Endothelial cell of umbilical vein (primary cell): ENCODE results near the gene SLC25A38. TPM values are rescaled to one million over a fixed set of nuclear protein-coding genes. Genes with fewer than 3 reads are reported as not detected.

Source experiments
- BruUV-seq: library from RNA; stranded (reverse); fragments of 400-500 nt; replicated peaks from 2 replicates; lab custom pipeline; 2021; lab: Mats Ljungman, UMichigan
- CTCF ChIA-PET: fragments of 300-600, 350-600 bp; sonication (Branson Sonifier 250); formaldehyde crosslinking; loops from one replicate; lab custom pipeline; 2021; ENCODE audit warnings: antibody characterized with exemption, inconsistent platforms; lab: Charles Lee
- POLR2A ChIA-PET: fragments of 300-600, 350-600 bp; sonication (Branson Sonifier 250); formaldehyde crosslinking; loops from one replicate; lab custom pipeline; 2021; ENCODE audit warnings: antibody characterized with exemption, inconsistent platforms; lab: Charles Lee
- DNase-seq: peaks from one replicate; pipeline ENCODE4 v3.0.0-alpha.2; 2011; ENCODE audit warnings: low read depth, low spot score
- FAIRE-seq: peaks from 2 replicates; lab custom pipeline; 2011; peaks lifted over from hg19 to GRCh38; lab: Jason Lieb, UNC
- H2AFZ ChIP-seq: 2 replicates; pipeline ENCODE4 v1.6.0; 2012; ENCODE audit warnings: low read depth, low read length, control low read depth, inconsistent platforms
- H3K27ac ChIP-seq: 2 replicates; pipeline ENCODE4 v1.5.1; 2011; ENCODE audit warnings: low read depth, mild to moderate bottlenecking, control low read depth, low read length, moderate library complexity; ENCODE audit not compliant: insufficient read depth
- H3K27me3 ChIP-seq, 2 experiments: 2 replicates each; pipeline versions ENCODE4 v1.6.0 to v1.6.1; 2011; ENCODE audit warnings: low read length in 2 of 2, mixed read lengths in 1 of 2; ENCODE audit not compliant: control insufficient read depth in 2 of 2, insufficient read depth in 2 of 2
- H3K36me3 ChIP-seq, 2 experiments: 2 replicates in 1 of 2; 3 replicates in 1 of 2; pipeline ENCODE4 v1.5.1; 2011; ENCODE audit warnings: low read length in 2 of 2, mild to moderate bottlenecking in 1 of 2, moderate library complexity in 1 of 2; ENCODE audit not compliant: control insufficient read depth in 2 of 2, insufficient read depth in 2 of 2; ENCODE audit errors: extremely low read depth in 1 of 2
- H3K4me1 ChIP-seq: 3 replicates; pipeline ENCODE4 v1.5.1; 2011; ENCODE audit warnings: mild to moderate bottlenecking, low read length; ENCODE audit not compliant: control insufficient read depth, insufficient read depth; ENCODE audit errors: extremely low read depth
- H3K4me2 ChIP-seq: 2 replicates; pipeline ENCODE4 v1.6.1; 2011; ENCODE audit warnings: low read length, control low read depth, mixed read lengths; ENCODE audit not compliant: insufficient read depth
- H3K4me3 ChIP-seq, 3 experiments: fragments of 200-600 bp in 1 of 3; sonication (generic), shearing (Covaris generic) in 1 of 3; replicated peaks in 1 of 3; 2 replicates each; pipeline ENCODE4 v1.5.1; 2011 to 2016; ENCODE audit warnings: control low read depth in 3 of 3, low read length in 3 of 3, mild to moderate bottlenecking in 2 of 3, inconsistent platforms in 1 of 3, low read depth in 1 of 3, moderate library complexity in 1 of 3; ENCODE audit not compliant: insufficient read depth in 1 of 3
- H3K79me2 ChIP-seq: 2 replicates; pipeline ENCODE4 v1.6.0; 2012; ENCODE audit warnings: low read length, inconsistent platforms; ENCODE audit not compliant: control insufficient read depth, insufficient read depth
- H3K9ac ChIP-seq: replicated peaks from 2 replicates; pipeline ENCODE3; 2011; ENCODE audit warnings: low read length, control low read depth; ENCODE audit not compliant: insufficient read depth; ENCODE audit errors: extremely low read depth
- H3K9me1 ChIP-seq: replicated peaks from 3 replicates; pipeline ENCODE4 v1.6.0; 2011; ENCODE audit warnings: mild to moderate bottlenecking, low read length; ENCODE audit not compliant: control insufficient read depth, insufficient read depth; ENCODE audit errors: extremely low read depth
- H3K9me3 ChIP-seq: replicated peaks from 2 replicates; pipeline ENCODE4 v1.5.1; 2012; ENCODE audit warnings: low read length, inconsistent platforms; ENCODE audit not compliant: control insufficient read depth, insufficient read depth
- H4K20me1 ChIP-seq: replicated peaks from 2 replicates; pipeline ENCODE3; 2011; ENCODE audit warnings: mild to moderate bottlenecking, low read length; ENCODE audit not compliant: control insufficient read depth, insufficient read depth; ENCODE audit errors: extremely low read depth
- EZH2 ChIP-seq: IDR thresholded peaks from 2 replicates; pipeline ENCODE4 v1.6.1; 2012; ENCODE audit warnings: borderline replicate concordance, low read depth, mild to moderate bottlenecking, moderate library complexity, low read length, inconsistent platforms; ENCODE audit not compliant: severe bottlenecking
- FOS ChIP-seq: IDR thresholded peaks from 2 replicates; pipeline ENCODE4 v1.6.1; 2011; ENCODE audit warnings: mild to moderate bottlenecking, low read length, moderate library complexity, borderline replicate concordance; ENCODE audit not compliant: insufficient read depth
- GATA2 ChIP-seq: IDR thresholded peaks from 2 replicates; pipeline ENCODE4 v1.7.0; 2011; ENCODE audit warnings: low read depth, mild to moderate bottlenecking, moderate library complexity, mixed read lengths, low read length; ENCODE audit not compliant: insufficient read length, insufficient read depth
- JUN ChIP-seq: IDR thresholded peaks from 2 replicates; pipeline ENCODE4 v1.6.1; 2011; ENCODE audit warnings: borderline replicate concordance, low read depth; ENCODE audit not compliant: insufficient read length, insufficient read depth
- MYC ChIP-seq: IDR thresholded peaks from one replicate; pipeline ENCODE4 v1.6.1; 2011; ENCODE audit warnings: mild to moderate bottlenecking, low read depth, low read length
- POLR2A ChIP-seq: IDR thresholded peaks from 2 replicates; pipeline ENCODE4 v1.6.1; 2012; ENCODE audit warnings: low read depth, mild to moderate bottlenecking, control low read depth, low read length
- POLR2AphosphoS5 ChIP-seq: IDR thresholded peaks from 2 replicates; pipeline ENCODE4 v1.6.1; 2012; ENCODE audit warnings: low read depth, mild to moderate bottlenecking, control low read depth, low read length, moderate library complexity; ENCODE audit not compliant: insufficient read depth
- dilution Hi-C: fragments of 300-500 bp; cut with MboI; formaldehyde crosslinking; loops from one replicate; pipeline ENCODE4 v1.15.0; 2019; ENCODE audit warnings: low sequenced_read_pairs; ENCODE audit not compliant: extremely low pct_ligation_motif_present
- intact Hi-C: fragments of 100-400 bp; cut with micrococcal nuclease; formaldehyde crosslinking; loops from one replicate; pipeline ENCODE4 v1.10.0; 2022
- polyA plus RNA-seq, 4 experiments: library from polyadenylated mRNA; depleted of rRNA in 3 of 4; stranded (reverse) in 3 of 4; unstranded in 1 of 4; fragments of >200 nt; gene quantifications; 2 replicates each; pipeline versions ENCODE4 v1.2.1 to v1.2.3, GENCODE V29; 2011 to 2012; ENCODE audit warnings: missing spikeins in 1 of 4
- total RNA-seq: library from RNA; stranded (reverse); gene quantifications from 2 replicates; pipeline ENCODE4 v1.2.3, GENCODE V29; 2021
- TF ChIP-seq, protein P1 (sequence below), 2 donors: IDR thresholded peaks; 1 replicate in 1 of 2; 2 replicates in 1 of 2; pipeline ENCODE4 v1.5.1; 2011; ENCODE audit warnings: low read length in 2 of 2, mild to moderate bottlenecking in 2 of 2, moderate library complexity in 2 of 2, control low read depth in 1 of 2, inconsistent platforms in 1 of 2, low read depth in 1 of 2; ENCODE audit not compliant: insufficient read depth in 1 of 2; ENCODE audit errors: extremely low read depth in 1 of 2
- TF ChIP-seq, protein P2 (sequence below): IDR thresholded peaks from 2 replicates; pipeline ENCODE4 v1.6.1; 2011; ENCODE audit not compliant: insufficient read depth, insufficient read length

Gene SLC25A38
- total and polyA plus RNA-seq, 2 donors (not counting 3 experiments of a cell fraction or from before 2014, with no cell fraction given), result 20.0 to 31.1 TPM

DNA sequence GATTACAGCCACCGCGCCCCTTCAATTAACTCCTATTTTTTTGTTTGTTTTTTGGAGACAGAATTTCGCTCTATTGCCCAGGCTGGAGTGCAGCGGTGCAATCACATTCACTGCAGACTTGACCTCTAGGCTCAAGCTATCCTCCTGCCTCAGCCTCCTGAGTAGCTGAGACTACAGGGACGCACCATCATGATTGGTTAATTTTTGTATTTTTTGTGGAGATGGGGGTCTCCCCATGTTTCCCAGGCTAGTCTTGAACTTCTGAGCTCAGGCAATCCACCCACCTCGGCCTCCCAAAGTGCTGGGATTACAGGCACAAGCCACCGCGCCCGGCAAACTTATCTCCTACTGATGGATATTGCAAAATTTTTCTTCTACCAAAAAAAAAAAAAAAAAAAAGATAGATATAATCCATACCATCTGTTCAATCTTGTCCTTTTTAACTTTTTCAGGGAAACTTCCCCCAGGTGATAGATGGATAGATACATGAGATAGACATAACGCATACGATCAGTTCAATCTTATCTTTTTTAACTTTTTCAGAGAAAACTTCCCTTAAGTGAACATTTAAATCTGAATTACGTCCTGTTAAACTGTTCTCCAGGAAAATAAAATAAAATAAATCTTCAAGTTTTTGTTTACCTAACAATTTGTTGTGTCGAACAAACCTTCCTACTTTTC lies 22.7 kb downstream of the SLC25A38 start:
- no peaks in the 10 kb centered on the region for H3K9me3 ChIP-seq
- dilution Hi-C loops (no loop called here), intact Hi-C loops (loop anchor here (1.0 kb wide), 2 partner anchors 9 to 22 kb away; no protein-coding TSS in a partner anchor)
- ChIA-PET CTCF (interaction anchor here (1.5 to 1.6 kb wide), 2 partner anchors 21 to 114 kb away, joined by 4 to 6 read pairs; no protein-coding TSS in a partner anchor), POLR2A (interaction anchor here (0.7 to 1.7 kb wide), 3 partner anchors 9 to 22 kb away, joined by 3 to 7 read pairs (median 4); no protein-coding TSS in a partner anchor)
- TF ChIP-seq GATA2 (no peak), FOS (no peak), MYC (no peak), POLR2AphosphoS5 (no peak), POLR2A (no peak), JUN (no peak), EZH2 (no peak)
- TF ChIP-seq, protein P1, sequence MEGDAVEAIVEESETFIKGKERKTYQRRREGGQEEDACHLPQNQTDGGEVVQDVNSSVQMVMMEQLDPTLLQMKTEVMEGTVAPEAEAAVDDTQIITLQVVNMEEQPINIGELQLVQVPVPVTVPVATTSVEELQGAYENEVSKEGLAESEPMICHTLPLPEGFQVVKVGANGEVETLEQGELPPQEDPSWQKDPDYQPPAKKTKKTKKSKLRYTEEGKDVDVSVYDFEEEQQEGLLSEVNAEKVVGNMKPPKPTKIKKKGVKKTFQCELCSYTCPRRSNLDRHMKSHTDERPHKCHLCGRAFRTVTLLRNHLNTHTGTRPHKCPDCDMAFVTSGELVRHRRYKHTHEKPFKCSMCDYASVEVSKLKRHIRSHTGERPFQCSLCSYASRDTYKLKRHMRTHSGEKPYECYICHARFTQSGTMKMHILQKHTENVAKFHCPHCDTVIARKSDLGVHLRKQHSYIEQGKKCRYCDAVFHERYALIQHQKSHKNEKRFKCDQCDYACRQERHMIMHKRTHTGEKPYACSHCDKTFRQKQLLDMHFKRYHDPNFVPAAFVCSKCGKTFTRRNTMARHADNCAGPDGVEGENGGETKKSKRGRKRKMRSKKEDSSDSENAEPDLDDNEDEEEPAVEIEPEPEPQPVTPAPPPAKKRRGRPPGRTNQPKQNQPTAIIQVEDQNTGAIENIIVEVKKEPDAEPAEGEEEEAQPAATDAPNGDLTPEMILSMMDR (IDR thresholded peaks at IDR 0.05; ENCODE audit: extremely low read depth in 1 of 2, insufficient read depth in 1 of 2, low read depth in 1 of 2, low read length in 2 of 2), result no peak
- TF ChIP-seq, protein P2, sequence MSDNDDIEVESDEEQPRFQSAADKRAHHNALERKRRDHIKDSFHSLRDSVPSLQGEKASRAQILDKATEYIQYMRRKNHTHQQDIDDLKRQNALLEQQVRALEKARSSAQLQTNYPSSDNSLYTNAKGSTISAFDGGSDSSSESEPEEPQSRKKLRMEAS, result no peak
- H3K4me3 ChIP-seq, result peak overlapping the region; percentile 52 to 96 (median 65)
- FAIRE-seq, result no peak
- H3K4me1 ChIP-seq, result peaks cover 19% of the 10 kb centered on the region
- H3K4me2 ChIP-seq, result peak overlapping the region; percentile 96
- DNase-seq, result no peak
- H3K79me2 ChIP-seq, result peaks cover 38% of the 10 kb centered on the region
- H2AFZ ChIP-seq, result peak overlapping the region; percentile 87
- H4K20me1 ChIP-seq, result peaks cover 4% of the 10 kb centered on the region
- peaks cover 13 to 19% of the 10 kb centered on the region in 2 experiments for H3K36me3 ChIP-seq
- H3K27ac ChIP-seq, result peak overlapping the region; percentile 59
- no peaks in the 10 kb centered on the region for H3K9me1 ChIP-seq
- H3K9ac ChIP-seq, result peak overlapping the region; percentile 88
- H3K27me3 ChIP-seq, result no peaks in the 10 kb centered on the region
- BruUV-seq, result TSS peak; percentile 89
